RWPE1 (cell line): Measurements from ENCODE around the gene DGKE.

Source experiments
- CTCF ChIA-PET: fragments of 350-600 bp; sonication (Branson Sonifier 250); formaldehyde crosslinking; extraction: SDS; loops from one replicate; lab custom pipeline; 2021; lab: Yijun Ruan, JAX
- POLR2A ChIA-PET: fragments of 400-600 bp; formaldehyde crosslinking; extraction: SDS; loops from one replicate; lab custom pipeline; 2020; ENCODE audit warnings: antibody characterized with exemption; ENCODE audit not compliant: low non-redundant PET; lab: Yijun Ruan, JAX
- DNase-seq: peaks from one replicate; pipeline ENCODE4 v3.0.0; 2012; ENCODE audit warnings: low spot score
- H3K27ac ChIP-seq: fragments of 450-650 bp; 2 replicates; pipeline ENCODE4 v1.5.1; 2017
- TF ChIP-seq, protein P1 (sequence below): fragments of 450-650 bp; conservative IDR thresholded peaks from 2 replicates; pipeline ENCODE4 v1.5.1; 2017; ENCODE audit warnings: low read depth, mild to moderate bottlenecking

The DGKE gene

DNA sequence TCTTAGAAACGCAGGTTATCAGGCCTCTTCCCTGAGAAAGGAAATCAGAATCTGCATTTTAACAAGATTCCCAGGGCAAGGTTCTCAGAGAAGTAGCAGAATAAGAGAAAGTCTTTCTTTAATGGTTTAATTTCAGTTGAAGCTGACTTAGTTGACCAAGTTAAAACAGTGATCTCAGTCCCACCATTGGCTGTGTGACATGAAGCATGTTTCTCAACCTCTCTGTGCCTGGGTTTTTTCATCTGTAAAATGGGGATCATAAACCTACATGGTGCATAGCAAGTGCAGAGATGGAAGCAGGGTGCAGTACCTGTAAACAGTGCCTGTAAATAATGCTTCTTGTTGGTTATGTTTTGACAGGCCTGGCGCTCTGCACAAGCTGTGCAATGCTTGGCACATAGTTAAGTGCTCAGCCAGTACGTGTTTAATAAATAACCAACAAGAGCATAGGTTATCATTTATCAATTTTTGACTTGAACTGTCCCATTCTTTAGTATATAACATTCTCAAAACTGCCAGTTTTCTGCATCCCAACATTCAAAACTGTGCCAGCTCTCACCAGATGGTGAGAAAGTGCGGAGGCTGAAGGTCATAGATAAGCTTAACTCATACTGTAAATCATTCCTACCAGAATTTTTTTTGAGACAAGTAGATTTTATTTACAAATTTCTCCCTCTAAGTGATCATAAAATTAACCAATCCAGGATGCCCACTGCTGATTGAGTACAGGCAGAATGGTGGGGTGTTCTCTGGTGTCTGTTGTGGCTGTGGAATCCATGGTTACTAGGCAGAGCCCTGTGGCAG lies 7.1 kb upstream of the DGKE start:
- DNase-seq: no peak
- H3K27ac ChIP-seq: no peak overlapping the region
- ChIA-PET CTCF (no interaction called here), POLR2A (no interaction called here)
- TF ChIP-seq, protein P1, sequence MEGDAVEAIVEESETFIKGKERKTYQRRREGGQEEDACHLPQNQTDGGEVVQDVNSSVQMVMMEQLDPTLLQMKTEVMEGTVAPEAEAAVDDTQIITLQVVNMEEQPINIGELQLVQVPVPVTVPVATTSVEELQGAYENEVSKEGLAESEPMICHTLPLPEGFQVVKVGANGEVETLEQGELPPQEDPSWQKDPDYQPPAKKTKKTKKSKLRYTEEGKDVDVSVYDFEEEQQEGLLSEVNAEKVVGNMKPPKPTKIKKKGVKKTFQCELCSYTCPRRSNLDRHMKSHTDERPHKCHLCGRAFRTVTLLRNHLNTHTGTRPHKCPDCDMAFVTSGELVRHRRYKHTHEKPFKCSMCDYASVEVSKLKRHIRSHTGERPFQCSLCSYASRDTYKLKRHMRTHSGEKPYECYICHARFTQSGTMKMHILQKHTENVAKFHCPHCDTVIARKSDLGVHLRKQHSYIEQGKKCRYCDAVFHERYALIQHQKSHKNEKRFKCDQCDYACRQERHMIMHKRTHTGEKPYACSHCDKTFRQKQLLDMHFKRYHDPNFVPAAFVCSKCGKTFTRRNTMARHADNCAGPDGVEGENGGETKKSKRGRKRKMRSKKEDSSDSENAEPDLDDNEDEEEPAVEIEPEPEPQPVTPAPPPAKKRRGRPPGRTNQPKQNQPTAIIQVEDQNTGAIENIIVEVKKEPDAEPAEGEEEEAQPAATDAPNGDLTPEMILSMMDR: no peak

DNA sequence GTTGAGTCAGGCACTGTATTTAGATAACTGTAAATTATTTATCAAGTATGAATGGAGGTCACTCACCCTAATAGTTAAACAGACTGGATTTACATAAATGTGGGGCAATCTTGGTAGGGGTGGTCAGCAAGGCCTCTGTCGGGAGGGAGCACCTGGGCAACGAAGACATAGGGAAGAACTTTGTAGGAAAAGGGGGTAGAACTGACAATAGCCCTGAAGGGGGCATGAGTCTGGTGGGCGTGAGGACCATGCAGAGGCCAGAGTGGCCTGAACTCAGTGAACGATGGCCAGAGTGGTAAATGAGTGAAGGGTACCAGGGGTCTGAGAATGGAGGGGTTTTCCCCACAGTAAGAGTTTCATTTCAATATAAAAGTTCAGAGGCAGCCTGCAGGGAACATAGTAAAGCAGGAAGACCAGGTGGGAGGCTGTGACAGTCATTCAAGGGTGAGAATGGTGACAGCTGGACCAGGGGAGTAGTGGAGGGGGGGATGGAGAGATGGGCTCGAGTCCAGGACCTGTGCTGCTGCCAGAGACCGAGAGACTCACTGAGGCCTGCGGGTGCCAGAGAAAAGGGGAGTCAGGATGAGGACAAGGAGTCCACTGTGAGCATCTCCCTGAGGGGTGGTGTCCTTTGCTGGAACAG lies 3.1 kb upstream of the DGKE start:
- CTCF ChIA-PET: no interaction called here

DNA sequence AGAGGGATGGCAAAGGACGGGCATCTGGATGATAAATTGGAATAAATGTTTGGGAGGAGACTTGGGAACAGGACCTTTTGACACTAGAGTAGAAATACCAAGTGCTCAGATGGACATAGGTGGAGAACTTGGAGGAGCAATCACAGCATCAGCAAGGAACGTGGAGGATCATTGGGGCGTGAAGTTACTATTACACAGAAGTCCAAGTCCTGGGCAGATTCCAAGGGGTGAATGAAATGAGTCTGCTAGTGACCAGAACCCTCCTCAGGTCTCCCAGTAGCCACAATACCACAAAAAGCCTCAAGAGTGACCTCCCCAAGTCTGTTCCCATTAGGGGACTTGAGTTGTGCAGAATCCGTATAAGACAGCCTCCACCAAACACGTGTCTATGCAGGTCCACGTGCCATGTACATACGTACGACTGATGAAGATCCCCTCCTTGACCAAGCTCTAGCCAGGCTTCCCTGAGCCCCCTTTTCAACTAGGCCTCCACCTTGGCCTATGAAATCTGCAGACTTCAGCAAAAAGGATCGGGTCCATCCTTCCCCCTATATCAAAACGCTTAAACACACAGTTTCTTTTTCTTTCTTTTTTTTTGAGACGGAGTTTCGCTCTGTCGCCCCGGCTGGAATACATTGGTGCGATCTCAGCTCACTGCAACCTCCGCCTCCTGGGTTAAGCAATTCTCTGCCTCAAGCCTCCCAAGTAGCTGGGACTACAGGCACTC lies 2.4 kb upstream of the DGKE start:
- TF ChIP-seq, protein P1: no peak
- H3K27ac ChIP-seq: no peak overlapping the region
- DNase-seq: no peak
- ChIA-PET CTCF (interaction anchor here (1.2 kb wide), 1 partner anchor 12 kb away, joined by 3 read pairs; no protein-coding TSS in a partner anchor), POLR2A (no interaction called here)

More for the DNA sequence above, 3.1 kb upstream of the DGKE start:
- no peak for DNase-seq
- TF ChIP-seq, protein P1: no peak
- H3K27ac ChIP-seq: 0 out of 2 replicates have a peak overlapping the region, but pooled peaks have one; percentile 1
- POLR2A ChIA-PET: no interaction called here

DNA sequence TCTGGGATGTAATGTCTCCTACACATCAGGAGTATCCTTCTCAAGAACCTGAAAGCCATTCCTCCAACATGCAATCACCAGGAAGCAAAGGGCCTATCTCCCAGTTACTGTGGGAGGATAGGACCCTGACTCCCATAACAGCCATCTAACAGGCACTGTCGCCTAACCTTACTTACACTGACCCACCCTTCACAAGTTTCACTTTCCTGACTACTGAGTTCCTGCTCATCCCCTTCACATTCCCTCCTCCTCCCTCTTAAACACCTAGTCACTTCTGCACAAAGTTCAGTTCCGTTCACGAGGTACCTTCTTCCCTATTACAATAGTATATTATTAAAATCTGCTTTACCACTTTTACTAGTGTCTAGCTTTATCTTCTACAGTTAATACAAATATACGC lies 1.5 kb upstream of the DGKE start:
- ChIA-PET POLR2A (no interaction called here), CTCF (interaction anchor here (0.6 to 1.2 kb wide), 2 partner anchors 13 to 915 kb away, joined by 3 read pairs; no protein-coding TSS in a partner anchor)
- H3K27ac ChIP-seq: no peak overlapping the region
- TF ChIP-seq, protein P1: no peak
- DNase-seq: no peak

DNA sequence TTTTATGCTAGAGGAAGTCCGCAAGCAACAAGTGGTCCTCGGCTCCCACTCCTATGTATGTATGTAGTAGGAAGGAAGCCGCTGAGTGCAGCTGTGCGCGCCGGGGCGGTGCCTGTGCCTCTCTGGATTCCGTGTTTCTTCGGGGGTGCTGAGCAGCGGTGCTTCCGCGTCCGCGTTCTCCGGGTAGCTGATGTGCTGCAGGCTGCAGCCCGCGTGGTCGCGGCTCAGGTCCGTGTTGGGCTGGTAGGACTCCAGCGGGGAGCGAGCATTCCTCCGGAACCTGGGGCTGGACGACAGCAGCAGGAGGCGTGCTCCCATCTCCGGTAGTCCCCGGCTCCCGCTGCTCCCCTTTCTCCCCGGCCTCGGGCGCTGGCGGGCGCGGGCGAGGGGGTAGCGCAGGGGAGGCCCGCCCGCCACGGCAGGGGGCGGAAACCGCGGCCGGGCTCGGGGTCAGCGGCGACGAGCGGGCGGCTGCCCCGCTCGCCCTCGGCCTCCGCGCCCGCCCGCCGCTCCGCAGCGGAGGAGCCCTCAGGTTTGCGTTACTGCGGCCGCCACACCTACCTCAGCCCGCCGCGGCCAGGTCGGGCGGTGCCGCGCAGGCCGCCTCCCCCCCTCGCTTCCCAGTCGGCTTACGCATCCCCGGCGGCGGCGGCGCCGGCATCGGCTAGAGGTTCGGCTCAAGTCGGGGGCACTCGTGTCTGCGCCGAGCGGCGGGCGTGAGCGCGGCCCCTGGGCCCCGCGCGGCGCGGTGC lies 718 bp upstream of the DGKE start:
- CTCF ChIA-PET: interaction anchor here (0.6 kb wide), 1 partner anchor 25 kb away, joined by 3 read pairs; no protein-coding TSS in a partner anchor
- peak; percentile 68 for DNase-seq
- TF ChIP-seq, protein P1: no peak
- POLR2A ChIA-PET: no interaction called here
- peak overlapping the region; percentile 90 for H3K27ac ChIP-seq
